Left ventricle myocardium inferior (tissue), 1 donor: ENCODE data around the gene TRIM16. TPM values are rescaled to one million over a fixed set of nuclear protein-coding genes. Genes with fewer than 3 reads are reported as not detected.
"Not testable (repeated sequence)": the region's sequence is repeated elsewhere in the genome, so short reads cannot be mapped to it uniquely, and the experiment has no call there.

ENCODE experiments used
- DNase-seq: peaks from one replicate; pipeline ENCODE4 v3.0.0-alpha.2; 2020
- H3K27ac ChIP-seq: fragments of 200-600 bp; replicated peaks from 2 replicates; pipeline ENCODE4 v1.8.0; 2021
- H3K27me3 ChIP-seq: fragments of 200-600 bp; 2 replicates; pipeline ENCODE4 v1.8.0; 2021; ENCODE audit warnings: low read depth
- H3K36me3 ChIP-seq: fragments of 200-600 bp; 2 replicates; pipeline ENCODE4 v1.8.0; 2021
- H3K4me1 ChIP-seq: fragments of 200-600 bp; 2 replicates; pipeline ENCODE4 v1.8.0; 2021
- H3K4me3 ChIP-seq: fragments of 200-600 bp; 2 replicates; pipeline ENCODE4 v1.8.0; 2021; ENCODE audit warnings: mild to moderate bottlenecking, moderate library complexity
- H3K9me3 ChIP-seq: fragments of 200-600 bp; replicated peaks from 2 replicates; pipeline ENCODE4 v1.8.0; 2021
- intact Hi-C: fragments of 100-400 bp; cut with micrococcal nuclease; formaldehyde crosslinking; loops from one replicate; pipeline ENCODE4 v1.11.0; 2022
- total RNA-seq: library from RNA; stranded (reverse); fragmentation: NEBNext Ultra II Directional; extraction: Animal tissue kit (Norgen Biotek cat#: 25700); gene quantifications from one replicate; pipeline ENCODE4 v1.2.1, GENCODE V29; 2021
- TF ChIP-seq, protein P1 (sequence below): fragments of 200-600 bp; IDR thresholded peaks from 2 replicates; pipeline ENCODE4 v1.8.0; 2021; ENCODE audit warnings: antibody characterized with exemption, mild to moderate bottlenecking, borderline replicate concordance
- donor health status: DM: no; HTN: yes; CAD: no; lungs with severe emphysema.

Gene TRIM16
- total RNA-seq, 1 donor from 2014 or later, result 30.4 TPM

- intact Hi-C loops, result no loop called here
- Histone ChIP-seq H3K4me1 (peaks cover 65% of the 10 kb centered on the region), H3K36me3 (no peaks in the 10 kb centered on the region), H3K9me3 (no peaks in the 10 kb centered on the region), H3K27me3 (no peaks in the 10 kb centered on the region), H3K27ac (peak overlapping the region; percentile 91), H3K4me3 (peak overlapping the region; percentile 74)
- no peak for DNase-seq
- TF ChIP-seq, protein P1, sequence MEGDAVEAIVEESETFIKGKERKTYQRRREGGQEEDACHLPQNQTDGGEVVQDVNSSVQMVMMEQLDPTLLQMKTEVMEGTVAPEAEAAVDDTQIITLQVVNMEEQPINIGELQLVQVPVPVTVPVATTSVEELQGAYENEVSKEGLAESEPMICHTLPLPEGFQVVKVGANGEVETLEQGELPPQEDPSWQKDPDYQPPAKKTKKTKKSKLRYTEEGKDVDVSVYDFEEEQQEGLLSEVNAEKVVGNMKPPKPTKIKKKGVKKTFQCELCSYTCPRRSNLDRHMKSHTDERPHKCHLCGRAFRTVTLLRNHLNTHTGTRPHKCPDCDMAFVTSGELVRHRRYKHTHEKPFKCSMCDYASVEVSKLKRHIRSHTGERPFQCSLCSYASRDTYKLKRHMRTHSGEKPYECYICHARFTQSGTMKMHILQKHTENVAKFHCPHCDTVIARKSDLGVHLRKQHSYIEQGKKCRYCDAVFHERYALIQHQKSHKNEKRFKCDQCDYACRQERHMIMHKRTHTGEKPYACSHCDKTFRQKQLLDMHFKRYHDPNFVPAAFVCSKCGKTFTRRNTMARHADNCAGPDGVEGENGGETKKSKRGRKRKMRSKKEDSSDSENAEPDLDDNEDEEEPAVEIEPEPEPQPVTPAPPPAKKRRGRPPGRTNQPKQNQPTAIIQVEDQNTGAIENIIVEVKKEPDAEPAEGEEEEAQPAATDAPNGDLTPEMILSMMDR, result no peak
Measured at GRCh38 chr17:15649861-15650421, 34.2 kb downstream of the TRIM16 start.

DNA sequence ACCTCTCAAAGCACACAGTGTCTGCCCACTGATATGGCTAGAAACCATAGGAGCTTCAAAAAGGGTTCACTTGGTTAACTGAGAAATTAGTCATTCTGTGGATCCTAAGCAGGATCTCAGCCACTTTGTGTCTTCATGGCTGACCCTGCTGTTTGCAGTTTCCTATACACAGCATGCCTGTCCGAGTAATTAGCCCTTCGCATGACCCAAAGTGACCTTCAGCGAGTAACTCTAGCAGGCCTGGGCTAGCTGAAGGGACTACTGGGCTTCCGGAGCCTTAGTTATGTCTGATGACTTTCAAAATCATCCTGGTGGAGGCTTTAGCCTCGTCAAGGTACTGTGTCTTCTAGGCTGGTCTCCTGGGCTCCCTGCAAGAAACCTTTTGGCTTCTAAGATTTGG lies 35.7 kb downstream of the TRIM16 start:
- H3K27ac ChIP-seq, result peak overlapping the region; percentile 91

GRCh38 chr17:15645942-15646312 lies 38.2 kb downstream of the TRIM16 start:
- peaks cover 55% of the 10 kb centered on the region for H3K4me1 ChIP-seq
- H3K9me3 ChIP-seq, DNase-seq, H3K36me3 ChIP-seq, H3K4me3 ChIP-seq, H3K27me3 ChIP-seq, intact Hi-C loops: not testable (repeated sequence)
- H3K27ac ChIP-seq, result peak overlapping the region; percentile 61

More for the DNA sequence above, 35.7 kb downstream of the TRIM16 start:
- no peak for DNase-seq
- Histone ChIP-seq H3K27me3 (no peaks in the 10 kb centered on the region), H3K4me1 (peaks cover 66% of the 10 kb centered on the region), H3K36me3 (no peaks in the 10 kb centered on the region), H3K9me3 (no peaks in the 10 kb centered on the region), H3K4me3 (peak overlapping the region; percentile 74)
- TF ChIP-seq, protein P1, result no peak
- intact Hi-C loops, result no loop called here

GRCh38 chr17:15645099-15645941 lies 38.8 kb downstream of the TRIM16 start:
- H3K36me3 ChIP-seq, H3K27me3 ChIP-seq, intact Hi-C loops, H3K4me3 ChIP-seq, H3K9me3 ChIP-seq, DNase-seq: not testable (repeated sequence)
- Histone ChIP-seq H3K27ac (peak overlapping the region; percentile 61), H3K4me1 (peaks cover 49% of the 10 kb centered on the region)

GRCh38 chr17:15642505-15643251 lies 41.4 kb downstream of the TRIM16 start:
- peak overlapping the region; percentile 25 for H3K4me3 ChIP-seq
- H3K36me3 ChIP-seq, H3K9me3 ChIP-seq, DNase-seq, H3K27me3 ChIP-seq, H3K27ac ChIP-seq, intact Hi-C loops: not testable (repeated sequence)
- H3K4me1 ChIP-seq, result peaks cover 29% of the 10 kb centered on the region

GRCh38 chr17:15642014-15642413 lies 42.1 kb downstream of the TRIM16 start:
- DNase-seq, H3K9me3 ChIP-seq, H3K36me3 ChIP-seq, H3K27ac ChIP-seq, H3K27me3 ChIP-seq, intact Hi-C loops: not testable (repeated sequence)
- peaks cover 27% of the 10 kb centered on the region for H3K4me1 ChIP-seq
- peak overlapping the region; percentile 25 for H3K4me3 ChIP-seq

GRCh38 chr17:15630930-15631453 lies 53.1 kb downstream of the TRIM16 start:
- H3K4me3 ChIP-seq, intact Hi-C loops, H3K9me3 ChIP-seq, H3K4me1 ChIP-seq, DNase-seq, H3K27me3 ChIP-seq, H3K27ac ChIP-seq: not testable (repeated sequence)
- H3K36me3 ChIP-seq, result peaks cover 52% of the 10 kb centered on the region

DNA sequence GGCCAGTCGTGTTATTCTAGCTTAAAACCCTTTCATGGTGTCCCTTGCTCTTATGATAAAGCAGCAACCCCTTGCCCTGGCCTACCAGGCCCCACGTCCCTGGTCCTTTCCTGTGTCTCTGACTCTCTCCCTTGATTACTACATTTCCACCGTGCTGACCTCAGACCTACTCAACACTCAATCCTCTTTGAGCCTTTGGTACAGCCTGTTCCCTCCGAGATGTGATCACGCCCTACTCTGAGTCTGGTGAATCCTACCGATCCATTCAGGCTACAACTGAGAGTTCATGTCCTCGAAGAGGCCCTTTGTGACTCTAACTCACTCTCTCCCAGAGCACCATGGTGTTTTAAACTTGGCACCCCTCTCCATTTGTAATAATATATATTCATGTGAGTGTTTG lies 54.1 kb downstream of the TRIM16 start:
- H3K27ac ChIP-seq, intact Hi-C loops, H3K4me3 ChIP-seq, H3K9me3 ChIP-seq, H3K27me3 ChIP-seq, H3K4me1 ChIP-seq, DNase-seq: not testable (repeated sequence)
- peaks cover 50% of the 10 kb centered on the region for H3K36me3 ChIP-seq

GRCh38 chr17:15623661-15624209 lies 60.4 kb downstream of the TRIM16 start:
- H3K4me1 ChIP-seq, H3K27me3 ChIP-seq, intact Hi-C loops, H3K27ac ChIP-seq, H3K36me3 ChIP-seq, DNase-seq, H3K9me3 ChIP-seq, H3K4me3 ChIP-seq: not testable (repeated sequence)

DNA sequence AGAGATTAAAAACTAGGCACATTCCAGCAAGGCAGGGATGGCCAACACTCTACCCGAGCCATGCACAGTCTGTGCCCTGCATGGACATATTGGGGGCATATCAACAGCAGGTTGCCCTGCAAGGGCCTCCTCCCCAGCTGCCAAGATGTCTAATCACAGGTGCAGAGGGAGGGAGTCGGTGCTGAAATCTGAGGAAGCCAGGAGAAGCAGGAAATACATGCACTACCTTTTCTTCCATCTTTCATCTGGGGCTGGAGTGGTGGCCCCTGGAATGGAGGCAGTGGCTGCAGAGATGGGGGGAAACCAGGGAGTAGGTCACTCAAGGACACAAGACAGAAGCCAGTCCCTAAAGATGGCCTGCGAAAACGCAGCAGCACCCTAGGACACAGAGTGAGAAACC lies 60.9 kb downstream of the TRIM16 start:
- H3K9me3 ChIP-seq, H3K27ac ChIP-seq, H3K4me1 ChIP-seq, H3K36me3 ChIP-seq, DNase-seq, H3K27me3 ChIP-seq, intact Hi-C loops, H3K4me3 ChIP-seq: not testable (repeated sequence)

DNA sequence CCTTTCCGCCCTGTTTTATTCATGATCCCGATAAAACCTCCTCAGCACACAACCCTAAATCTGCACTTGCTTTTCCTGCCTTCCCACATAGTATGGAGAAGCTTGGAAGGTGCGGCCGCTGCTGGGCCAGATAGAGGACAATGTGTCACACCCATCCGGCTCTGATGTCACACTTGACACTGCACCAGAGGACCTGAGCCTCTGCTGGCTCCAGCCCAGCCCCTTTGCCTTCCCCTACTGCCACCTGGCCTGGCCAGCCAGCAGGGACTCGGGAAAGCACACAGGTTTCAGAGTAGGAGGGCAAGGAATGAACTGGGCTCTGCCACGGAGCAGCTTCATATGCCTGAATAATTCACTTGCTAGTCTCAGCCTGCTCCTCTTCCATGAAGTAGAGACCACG lies 62.0 kb downstream of the TRIM16 start:
- intact Hi-C loops, H3K9me3 ChIP-seq, H3K27ac ChIP-seq, H3K27me3 ChIP-seq, H3K36me3 ChIP-seq, H3K4me1 ChIP-seq, DNase-seq, H3K4me3 ChIP-seq: not testable (repeated sequence)
